ENCODE results near the gene FAM78A. TPM values are rescaled to one million over a fixed set of nuclear protein-coding genes. Genes with fewer than 3 reads are reported as not detected.

FAM78A gene
- total RNA-seq, 1 experiment from 2014 or later: 1.3 TPM

GRCh38 chr9:131270171-131271015, 5.9 kb downstream of the FAM78A start:
- Histone ChIP-seq H3K27me3 (ENCODE audit: insufficient read depth, low read depth) (no peaks in the 10 kb centered on the region), H3K79me2 (ENCODE audit: low read depth) (no peaks in the 10 kb centered on the region), H3K4me3 (no peak overlapping the region), H3K9me3 (ENCODE audit: insufficient read depth, low read depth) (no peaks in the 10 kb centered on the region), H3F3A (ENCODE audit: insufficient read depth, low read depth) (no peaks in the 10 kb centered on the region), H3K9me2 (ENCODE audit: insufficient read depth) (no peaks in the 10 kb centered on the region), H3K4me2 (no peak overlapping the region), H3K4me1 (replicated peaks; ENCODE audit: insufficient read depth) (no peaks in the 10 kb centered on the region), H3K27ac (no peak overlapping the region), H3K36me3 (ENCODE audit: low read depth) (no peaks in the 10 kb centered on the region), H4K20me1 (ENCODE audit: insufficient read depth) (no peaks in the 10 kb centered on the region), H2AFZ (no peak overlapping the region)
- intact Hi-C loops (cut with micrococcal nuclease; ENCODE audit: unreplicated experiment): no loop called here
- ChIA-PET CTCF (no interaction called here), POLR2A (ENCODE audit: unreplicated experiment) (interaction anchor here (0.7 kb wide), 1 partner anchor 97 kb away, joined by 3 read pairs; no protein-coding TSS in a partner anchor)
- TF ChIP-seq EZH2 (IDR thresholded peaks at IDR 0.05; ENCODE audit: low read depth) (no peak), CTCF (conservative IDR thresholded peaks at IDR 0.05) (no peak)
- DNase-seq: no peak
- no TSS peak for BruUV-seq (replicated peaks)

GRCh38 chr9:131266266-131267229, 9.8 kb downstream of the FAM78A start:
- Histone ChIP-seq H3K9me2 (ENCODE audit: insufficient read depth) (no peaks in the 10 kb centered on the region), H4K20me1 (ENCODE audit: insufficient read depth) (no peaks in the 10 kb centered on the region), H3K79me2 (ENCODE audit: low read depth) (no peaks in the 10 kb centered on the region), H3K9me3 (ENCODE audit: insufficient read depth, low read depth) (no peaks in the 10 kb centered on the region), H3K4me2 (no peak overlapping the region), H3K4me3 (no peak overlapping the region), H3F3A (ENCODE audit: insufficient read depth, low read depth) (no peaks in the 10 kb centered on the region; the same call in 1 of the 2 replicates), H3K27me3 (ENCODE audit: insufficient read depth, low read depth) (no peaks in the 10 kb centered on the region), H3K36me3 (ENCODE audit: low read depth) (no peaks in the 10 kb centered on the region), H2AFZ (no peak overlapping the region), H3K27ac (no peak overlapping the region), H3K4me1 (replicated peaks; ENCODE audit: insufficient read depth) (no peaks in the 10 kb centered on the region)
- TF ChIP-seq CTCF (conservative IDR thresholded peaks at IDR 0.05): no peak
- TF ChIP-seq EZH2 (IDR thresholded peaks at IDR 0.05; ENCODE audit: low read depth): no peak
- intact Hi-C loops (cut with micrococcal nuclease; ENCODE audit: unreplicated experiment): no loop called here
- DNase-seq: no peak
- ChIA-PET POLR2A (ENCODE audit: unreplicated experiment) (interaction anchor here (0.6 kb wide), 1 partner anchor 13 kb away, joined by 5 read pairs; no protein-coding TSS in a partner anchor), CTCF (no interaction called here)
- no TSS peak for BruUV-seq (replicated peaks)

- ChIA-PET POLR2A (ENCODE audit: unreplicated experiment) (no interaction called here), CTCF (no interaction called here)
- no peaks in the 10 kb centered on the region for H3K9me3 ChIP-seq (ENCODE audit: insufficient read depth, low read depth)
- intact Hi-C loops (cut with micrococcal nuclease; ENCODE audit: unreplicated experiment): no loop called here
- no peak overlapping the region for H3K4me3 ChIP-seq
- H4K20me1 ChIP-seq (ENCODE audit: insufficient read depth): no peaks in the 10 kb centered on the region
- no peak overlapping the region for H2AFZ ChIP-seq
- TF ChIP-seq CTCF (conservative IDR thresholded peaks at IDR 0.05): no peak
- TF ChIP-seq EZH2 (IDR thresholded peaks at IDR 0.05; ENCODE audit: low read depth): no peak
- no peak overlapping the region for H3K27ac ChIP-seq
- DNase-seq: no peak
- H3K4me1 ChIP-seq (replicated peaks; ENCODE audit: insufficient read depth): no peaks in the 10 kb centered on the region
- no peaks in the 10 kb centered on the region; the same call in 1 of the 2 replicates for H3F3A ChIP-seq (ENCODE audit: insufficient read depth, low read depth)
- H3K9me2 ChIP-seq (ENCODE audit: insufficient read depth): no peaks in the 10 kb centered on the region
- BruUV-seq (replicated peaks): no TSS peak
- no peaks in the 10 kb centered on the region for H3K36me3 ChIP-seq (ENCODE audit: low read depth)
- H3K4me2 ChIP-seq: no peak overlapping the region
- no peaks in the 10 kb centered on the region for H3K79me2 ChIP-seq (ENCODE audit: low read depth)
- no peaks in the 10 kb centered on the region for H3K27me3 ChIP-seq (ENCODE audit: insufficient read depth, low read depth)
Observed at GRCh38 chr9:131264231-131264630, 12.1 kb downstream of the FAM78A start.

All from PC-9 (cell line).